Liver (tissue), 3 donors: ENCODE measurements around the gene POLD2.

Source experiments
- EGR1 ChIP-seq, 2 donors: IDR thresholded peaks; 2 replicates each; pipeline ENCODE4 v1.6.1; 2016 to 2018; ENCODE audit warnings: antibody characterized with exemption in 2 of 2, low read depth in 2 of 2
- FOXA1 ChIP-seq: IDR thresholded peaks from 2 replicates; pipeline ENCODE4 v1.6.1; 2016; ENCODE audit warnings: antibody characterized with exemption
- GABPA ChIP-seq, 2 donors: IDR thresholded peaks in 1 of 2; conservative IDR thresholded peaks in 1 of 2; 2 replicates each; pipeline ENCODE4 v1.6.1; 2016; ENCODE audit warnings: antibody characterized with exemption in 2 of 2, mild to moderate bottlenecking in 1 of 2, moderate library complexity in 1 of 2
- JUND ChIP-seq, 2 donors: IDR thresholded peaks; 2 replicates each; pipeline ENCODE4 v1.6.1; 2016; ENCODE audit warnings: antibody characterized with exemption in 2 of 2
- RAD21 ChIP-seq, 2 donors: IDR thresholded peaks; 2 replicates each; pipeline ENCODE4 v1.6.1; 2016; ENCODE audit warnings: antibody characterized with exemption in 2 of 2, mild to moderate bottlenecking in 2 of 2
- RXRA ChIP-seq, 2 donors: IDR thresholded peaks; 2 replicates each; pipeline ENCODE4 v1.6.1; 2017 to 2018; ENCODE audit warnings: antibody characterized with exemption in 2 of 2, mild to moderate bottlenecking in 1 of 2
- SP1 ChIP-seq: IDR thresholded peaks from 2 replicates; pipeline ENCODE4 v1.6.1; 2018; ENCODE audit warnings: antibody characterized with exemption, mild to moderate bottlenecking
- TAF1 ChIP-seq: conservative IDR thresholded peaks from 2 replicates; pipeline ENCODE4 v1.6.1; 2016; ENCODE audit warnings: antibody characterized with exemption, mild to moderate bottlenecking
- YY1 ChIP-seq: IDR thresholded peaks from 2 replicates; pipeline ENCODE4 v1.6.1; 2016; ENCODE audit warnings: antibody characterized with exemption, mild to moderate bottlenecking
- TF ChIP-seq, protein P1 (sequence below): IDR thresholded peaks from 2 replicates; pipeline ENCODE4 v1.6.1; 2016; ENCODE audit warnings: antibody characterized with exemption, mild to moderate bottlenecking
- TF ChIP-seq, protein P2 (sequence below): fragments of 150-350 bp; IDR thresholded peaks from 2 replicates; pipeline ENCODE4 v1.5.1; 2017; ENCODE audit warnings: improper control_type of control experiment, low read depth, low read length; ENCODE audit not compliant: missing input control
- TF ChIP-seq, protein P3 (sequence below): IDR thresholded peaks from 2 replicates; pipeline ENCODE4 v1.6.1; 2016; ENCODE audit warnings: antibody characterized with exemption
- TF ChIP-seq, protein P4 (sequence below): IDR thresholded peaks from 2 replicates; pipeline ENCODE4 v1.6.1; 2016; ENCODE audit warnings: antibody characterized with exemption
- donor health status: healthy.
- donor health status: healthy.

DNA sequence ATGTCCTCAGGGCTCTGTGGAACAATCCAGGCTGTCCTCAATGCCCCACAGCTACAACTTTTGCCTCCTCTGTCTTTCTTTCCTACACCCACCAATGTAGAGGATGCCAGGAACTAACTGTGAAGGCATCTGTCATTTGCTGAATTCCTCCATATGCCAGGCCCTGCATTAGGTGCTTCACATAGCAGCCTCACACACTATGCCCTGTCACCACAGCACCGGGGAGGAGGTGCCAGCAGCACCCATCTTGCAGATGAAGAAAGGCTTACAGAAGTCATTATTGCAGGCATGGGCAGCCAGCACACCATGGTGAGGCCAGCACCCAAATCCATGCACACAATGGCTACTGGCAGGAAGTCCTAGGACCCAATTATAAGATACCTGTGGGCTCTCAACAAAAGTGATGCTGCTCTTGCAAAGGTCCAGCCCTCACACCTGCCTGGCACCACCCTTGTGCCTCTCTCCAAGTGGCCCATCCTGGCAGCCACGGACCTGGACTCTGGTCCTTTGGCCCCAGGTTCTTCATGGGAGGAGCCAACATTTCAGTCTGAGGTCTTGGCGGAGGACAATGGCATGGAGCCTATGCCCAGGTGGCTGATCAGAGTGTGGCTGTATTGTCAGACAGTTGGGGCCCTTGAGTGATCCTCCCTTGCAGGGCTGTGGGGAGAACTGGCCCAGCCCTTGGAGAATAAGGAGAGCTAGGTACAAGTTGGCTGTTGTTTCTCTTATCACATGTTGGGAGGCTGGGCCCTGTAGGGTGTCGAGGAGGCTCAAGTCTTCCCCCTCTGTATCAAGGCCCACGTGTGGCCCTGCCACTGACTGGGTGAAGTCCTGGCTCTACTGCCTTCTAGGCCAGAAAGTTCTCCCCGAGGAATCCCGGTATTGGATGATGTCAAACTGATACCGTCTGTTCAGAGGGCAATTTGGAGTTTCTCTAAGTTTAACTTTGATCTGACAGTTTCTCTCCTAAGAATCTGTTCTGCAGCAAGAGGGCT lies 32.1 kb upstream of the POLD2 start:
- TF ChIP-seq, protein P1, sequence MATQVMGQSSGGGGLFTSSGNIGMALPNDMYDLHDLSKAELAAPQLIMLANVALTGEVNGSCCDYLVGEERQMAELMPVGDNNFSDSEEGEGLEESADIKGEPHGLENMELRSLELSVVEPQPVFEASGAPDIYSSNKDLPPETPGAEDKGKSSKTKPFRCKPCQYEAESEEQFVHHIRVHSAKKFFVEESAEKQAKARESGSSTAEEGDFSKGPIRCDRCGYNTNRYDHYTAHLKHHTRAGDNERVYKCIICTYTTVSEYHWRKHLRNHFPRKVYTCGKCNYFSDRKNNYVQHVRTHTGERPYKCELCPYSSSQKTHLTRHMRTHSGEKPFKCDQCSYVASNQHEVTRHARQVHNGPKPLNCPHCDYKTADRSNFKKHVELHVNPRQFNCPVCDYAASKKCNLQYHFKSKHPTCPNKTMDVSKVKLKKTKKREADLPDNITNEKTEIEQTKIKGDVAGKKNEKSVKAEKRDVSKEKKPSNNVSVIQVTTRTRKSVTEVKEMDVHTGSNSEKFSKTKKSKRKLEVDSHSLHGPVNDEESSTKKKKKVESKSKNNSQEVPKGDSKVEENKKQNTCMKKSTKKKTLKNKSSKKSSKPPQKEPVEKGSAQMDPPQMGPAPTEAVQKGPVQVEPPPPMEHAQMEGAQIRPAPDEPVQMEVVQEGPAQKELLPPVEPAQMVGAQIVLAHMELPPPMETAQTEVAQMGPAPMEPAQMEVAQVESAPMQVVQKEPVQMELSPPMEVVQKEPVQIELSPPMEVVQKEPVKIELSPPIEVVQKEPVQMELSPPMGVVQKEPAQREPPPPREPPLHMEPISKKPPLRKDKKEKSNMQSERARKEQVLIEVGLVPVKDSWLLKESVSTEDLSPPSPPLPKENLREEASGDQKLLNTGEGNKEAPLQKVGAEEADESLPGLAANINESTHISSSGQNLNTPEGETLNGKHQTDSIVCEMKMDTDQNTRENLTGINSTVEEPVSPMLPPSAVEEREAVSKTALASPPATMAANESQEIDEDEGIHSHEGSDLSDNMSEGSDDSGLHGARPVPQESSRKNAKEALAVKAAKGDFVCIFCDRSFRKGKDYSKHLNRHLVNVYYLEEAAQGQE: peak; percentile 33
- TF ChIP-seq TAF1: no peak
- TF ChIP-seq, protein P2, sequence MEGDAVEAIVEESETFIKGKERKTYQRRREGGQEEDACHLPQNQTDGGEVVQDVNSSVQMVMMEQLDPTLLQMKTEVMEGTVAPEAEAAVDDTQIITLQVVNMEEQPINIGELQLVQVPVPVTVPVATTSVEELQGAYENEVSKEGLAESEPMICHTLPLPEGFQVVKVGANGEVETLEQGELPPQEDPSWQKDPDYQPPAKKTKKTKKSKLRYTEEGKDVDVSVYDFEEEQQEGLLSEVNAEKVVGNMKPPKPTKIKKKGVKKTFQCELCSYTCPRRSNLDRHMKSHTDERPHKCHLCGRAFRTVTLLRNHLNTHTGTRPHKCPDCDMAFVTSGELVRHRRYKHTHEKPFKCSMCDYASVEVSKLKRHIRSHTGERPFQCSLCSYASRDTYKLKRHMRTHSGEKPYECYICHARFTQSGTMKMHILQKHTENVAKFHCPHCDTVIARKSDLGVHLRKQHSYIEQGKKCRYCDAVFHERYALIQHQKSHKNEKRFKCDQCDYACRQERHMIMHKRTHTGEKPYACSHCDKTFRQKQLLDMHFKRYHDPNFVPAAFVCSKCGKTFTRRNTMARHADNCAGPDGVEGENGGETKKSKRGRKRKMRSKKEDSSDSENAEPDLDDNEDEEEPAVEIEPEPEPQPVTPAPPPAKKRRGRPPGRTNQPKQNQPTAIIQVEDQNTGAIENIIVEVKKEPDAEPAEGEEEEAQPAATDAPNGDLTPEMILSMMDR: no peak
- TF ChIP-seq, protein P3, sequence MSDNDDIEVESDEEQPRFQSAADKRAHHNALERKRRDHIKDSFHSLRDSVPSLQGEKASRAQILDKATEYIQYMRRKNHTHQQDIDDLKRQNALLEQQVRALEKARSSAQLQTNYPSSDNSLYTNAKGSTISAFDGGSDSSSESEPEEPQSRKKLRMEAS: no peak
- TF ChIP-seq, protein P4, sequence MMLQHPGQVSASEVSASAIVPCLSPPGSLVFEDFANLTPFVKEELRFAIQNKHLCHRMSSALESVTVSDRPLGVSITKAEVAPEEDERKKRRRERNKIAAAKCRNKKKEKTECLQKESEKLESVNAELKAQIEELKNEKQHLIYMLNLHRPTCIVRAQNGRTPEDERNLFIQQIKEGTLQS: no peak
- TF ChIP-seq SP1: peak; percentile 83
- TF ChIP-seq YY1: peak; percentile 75
- peak in 1 of 2 donors; percentile 71 for TF ChIP-seq RAD21 (IDR thresholded peaks at IDR 0.05)
- peak in 1 of 2 donors; percentile 68 for TF ChIP-seq GABPA (IDR thresholded peaks at IDR 0.05 in 1 of 2, conservative IDR thresholded peaks at IDR 0.05 in 1 of 2)
- peak in 1 of 2 donors; percentile 70 for TF ChIP-seq JUND (IDR thresholded peaks at IDR 0.05)
- TF ChIP-seq FOXA1: no peak
- TF ChIP-seq EGR1 (IDR thresholded peaks at IDR 0.05; ENCODE audit: low read depth in 2 of 2): no peak
- peak; percentile 81 to 95 for TF ChIP-seq RXRA (IDR thresholded peaks at IDR 0.05)
